RWPE2 (cell line): ENCODE data around the gene MTG2.

Source experiments
- ATAC-seq: fragments of 200-7000 bp; cut with Tn5 transposase; 3 replicates; pipeline ENCODE4 v1.9.1; 2021; ENCODE audit warnings: low read depth
- DNase-seq: peaks from one replicate; pipeline ENCODE4 v3.0.0-alpha.2; 2020; ENCODE audit warnings: low spot score
- H3K27ac ChIP-seq: fragments of 450-650 bp; 2 replicates; pipeline ENCODE4 v1.5.1; 2017; ENCODE audit warnings: mild to moderate bottlenecking; ENCODE audit not compliant: poor library complexity, severe bottlenecking
- H3K27me3 ChIP-seq: fragments of 250-450 bp; sonication (Bioruptor Pico); 2 replicates; pipeline ENCODE4 v1.5.1; 2021; ENCODE audit warnings: mild to moderate bottlenecking, moderate library complexity; ENCODE audit not compliant: insufficient read depth, poor library complexity, severe bottlenecking
- H3K36me3 ChIP-seq: fragments of 250-450 bp; sonication (Bioruptor Pico); 2 replicates; pipeline ENCODE4 v1.5.1; 2020; ENCODE audit warnings: low read depth, mild to moderate bottlenecking, moderate library complexity
- H3K4me1 ChIP-seq: fragments of 250-450 bp; sonication (Bioruptor Pico); 2 replicates; pipeline ENCODE4 v1.5.1; 2021; ENCODE audit warnings: mild to moderate bottlenecking, moderate library complexity; ENCODE audit not compliant: insufficient read depth, poor library complexity, severe bottlenecking
- H3K4me3 ChIP-seq: fragments of 250-450 bp; sonication (Bioruptor Pico); 2 replicates; pipeline ENCODE4 v1.5.1; 2021; ENCODE audit warnings: mild to moderate bottlenecking, moderate library complexity; ENCODE audit not compliant: severe bottlenecking
- H3K9me3 ChIP-seq: fragments of 250-450 bp; sonication (Bioruptor Pico); 2 replicates; pipeline ENCODE4 v1.5.1; 2021; ENCODE audit warnings: mild to moderate bottlenecking, moderate library complexity; ENCODE audit not compliant: severe bottlenecking
- TF ChIP-seq, protein P1 (sequence below): fragments of 450-650 bp; IDR thresholded peaks from one replicate; pipeline ENCODE4 v1.5.1; 2017; ENCODE audit warnings: mild to moderate bottlenecking, moderate library complexity; ENCODE audit not compliant: poor library complexity, severe bottlenecking

The MTG2 gene

DNA sequence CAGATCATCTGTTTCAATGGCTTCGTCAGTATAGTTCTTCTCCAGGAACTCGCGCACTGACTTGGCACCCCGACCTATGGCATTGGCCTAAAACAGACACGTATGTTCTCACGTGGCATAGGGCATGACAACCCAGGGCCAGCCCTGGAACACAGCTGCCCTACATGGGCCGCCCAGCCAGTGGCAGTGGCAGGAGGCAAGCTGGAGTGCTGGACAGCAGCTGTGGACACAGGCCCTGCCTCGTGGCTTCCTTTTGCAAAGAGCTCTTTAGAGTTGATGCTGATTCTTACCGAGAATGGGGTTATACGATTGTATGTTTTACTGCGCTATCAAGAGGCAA lies 44.7 kb upstream of the MTG2 start:
- no peaks in the 10 kb centered on the region for H3K9me3 ChIP-seq
- no peak overlapping the region for H3K27ac ChIP-seq
- H3K36me3 ChIP-seq, result peaks cover 84% of the 10 kb centered on the region
- TF ChIP-seq, protein P1, sequence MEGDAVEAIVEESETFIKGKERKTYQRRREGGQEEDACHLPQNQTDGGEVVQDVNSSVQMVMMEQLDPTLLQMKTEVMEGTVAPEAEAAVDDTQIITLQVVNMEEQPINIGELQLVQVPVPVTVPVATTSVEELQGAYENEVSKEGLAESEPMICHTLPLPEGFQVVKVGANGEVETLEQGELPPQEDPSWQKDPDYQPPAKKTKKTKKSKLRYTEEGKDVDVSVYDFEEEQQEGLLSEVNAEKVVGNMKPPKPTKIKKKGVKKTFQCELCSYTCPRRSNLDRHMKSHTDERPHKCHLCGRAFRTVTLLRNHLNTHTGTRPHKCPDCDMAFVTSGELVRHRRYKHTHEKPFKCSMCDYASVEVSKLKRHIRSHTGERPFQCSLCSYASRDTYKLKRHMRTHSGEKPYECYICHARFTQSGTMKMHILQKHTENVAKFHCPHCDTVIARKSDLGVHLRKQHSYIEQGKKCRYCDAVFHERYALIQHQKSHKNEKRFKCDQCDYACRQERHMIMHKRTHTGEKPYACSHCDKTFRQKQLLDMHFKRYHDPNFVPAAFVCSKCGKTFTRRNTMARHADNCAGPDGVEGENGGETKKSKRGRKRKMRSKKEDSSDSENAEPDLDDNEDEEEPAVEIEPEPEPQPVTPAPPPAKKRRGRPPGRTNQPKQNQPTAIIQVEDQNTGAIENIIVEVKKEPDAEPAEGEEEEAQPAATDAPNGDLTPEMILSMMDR, result no peak
- no peak for ATAC-seq
- H3K4me3 ChIP-seq, result no peak overlapping the region
- peaks cover 5% of the 10 kb centered on the region for H3K4me1 ChIP-seq
- no peaks in the 10 kb centered on the region for H3K27me3 ChIP-seq
- DNase-seq, result no peak

DNA sequence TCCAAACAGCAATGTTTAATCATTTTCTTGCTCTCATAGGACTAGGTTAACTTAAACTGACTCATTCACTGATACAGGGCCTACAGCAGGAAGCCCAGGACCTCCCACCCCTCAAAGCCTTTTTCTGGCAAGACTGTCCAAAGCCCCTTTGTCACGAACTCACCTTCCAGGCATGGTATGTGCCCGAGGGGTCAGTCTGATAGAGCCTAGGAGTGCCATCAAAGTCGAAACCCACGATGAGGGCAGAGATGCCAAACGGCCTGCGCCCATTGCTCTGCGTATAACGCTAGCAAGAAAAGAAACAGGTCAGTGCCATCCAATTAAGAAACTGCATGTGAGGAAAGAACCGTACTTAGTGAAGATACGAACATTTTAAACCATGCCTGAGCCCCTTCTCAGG lies 43.9 kb upstream of the MTG2 start:
- no peak for DNase-seq
- H3K27ac ChIP-seq, result no peak overlapping the region
- H3K4me1 ChIP-seq, result peaks cover 5% of the 10 kb centered on the region
- no peak for ATAC-seq
- H3K4me3 ChIP-seq, result no peak overlapping the region
- TF ChIP-seq, protein P1, result no peak
- H3K9me3 ChIP-seq, result no peaks in the 10 kb centered on the region
- H3K27me3 ChIP-seq, result no peaks in the 10 kb centered on the region
- H3K36me3 ChIP-seq, result peaks cover 76% of the 10 kb centered on the region

DNA sequence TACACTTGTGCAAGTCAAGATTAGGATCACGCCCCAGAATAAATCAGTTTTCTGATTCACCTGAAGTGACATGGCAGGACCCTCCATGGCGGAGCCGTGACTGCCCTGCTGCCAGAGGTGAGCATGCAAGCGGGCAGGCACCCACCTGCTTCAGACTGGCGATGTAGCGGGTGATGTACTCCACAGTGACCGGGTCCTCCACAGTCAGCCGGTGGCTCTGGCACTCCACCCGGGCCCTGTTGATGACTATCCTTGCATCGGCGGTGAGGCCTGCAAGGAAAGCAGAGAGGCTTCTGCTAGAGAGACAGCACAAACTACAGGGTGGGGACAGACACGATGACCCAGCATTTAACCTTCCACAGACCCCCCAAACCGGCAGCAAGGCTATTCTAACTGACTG lies 43.2 kb upstream of the MTG2 start:
- Histone ChIP-seq H3K9me3 (no peaks in the 10 kb centered on the region), H3K27ac (no peak overlapping the region), H3K27me3 (no peaks in the 10 kb centered on the region), H3K36me3 (peaks cover 73% of the 10 kb centered on the region), H3K4me1 (peaks cover 7% of the 10 kb centered on the region), H3K4me3 (no peak overlapping the region)
- ATAC-seq, result no peak
- TF ChIP-seq, protein P1, result no peak
- DNase-seq, result peak; percentile 85

DNA sequence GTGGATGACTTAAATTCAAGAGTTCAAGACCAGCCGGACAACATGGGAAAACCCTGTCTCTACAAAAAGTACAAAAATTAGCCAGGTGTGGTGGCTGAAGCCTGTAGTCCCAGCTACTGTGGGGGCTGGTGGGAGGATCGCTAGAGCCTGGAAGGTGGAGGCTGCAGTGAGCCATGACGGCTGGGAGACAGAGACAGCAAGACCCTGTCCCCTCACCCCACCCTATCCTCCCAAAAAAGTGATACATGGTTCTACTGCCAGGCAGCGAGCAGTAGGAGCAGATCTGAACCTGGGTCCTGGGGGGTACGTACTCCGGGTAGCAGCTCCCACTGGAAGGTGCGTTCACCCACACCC lies 41.8 kb upstream of the MTG2 start:
- no peaks in the 10 kb centered on the region for H3K9me3 ChIP-seq
- TF ChIP-seq, protein P1, result no peak
- no peaks in the 10 kb centered on the region for H3K27me3 ChIP-seq
- no peak for DNase-seq
- H3K27ac ChIP-seq, result peak overlapping the region; percentile 76
- no peak for ATAC-seq
- H3K4me1 ChIP-seq, result peaks cover 14% of the 10 kb centered on the region
- H3K4me3 ChIP-seq, result no peak overlapping the region
- peaks cover 70% of the 10 kb centered on the region for H3K36me3 ChIP-seq

DNA sequence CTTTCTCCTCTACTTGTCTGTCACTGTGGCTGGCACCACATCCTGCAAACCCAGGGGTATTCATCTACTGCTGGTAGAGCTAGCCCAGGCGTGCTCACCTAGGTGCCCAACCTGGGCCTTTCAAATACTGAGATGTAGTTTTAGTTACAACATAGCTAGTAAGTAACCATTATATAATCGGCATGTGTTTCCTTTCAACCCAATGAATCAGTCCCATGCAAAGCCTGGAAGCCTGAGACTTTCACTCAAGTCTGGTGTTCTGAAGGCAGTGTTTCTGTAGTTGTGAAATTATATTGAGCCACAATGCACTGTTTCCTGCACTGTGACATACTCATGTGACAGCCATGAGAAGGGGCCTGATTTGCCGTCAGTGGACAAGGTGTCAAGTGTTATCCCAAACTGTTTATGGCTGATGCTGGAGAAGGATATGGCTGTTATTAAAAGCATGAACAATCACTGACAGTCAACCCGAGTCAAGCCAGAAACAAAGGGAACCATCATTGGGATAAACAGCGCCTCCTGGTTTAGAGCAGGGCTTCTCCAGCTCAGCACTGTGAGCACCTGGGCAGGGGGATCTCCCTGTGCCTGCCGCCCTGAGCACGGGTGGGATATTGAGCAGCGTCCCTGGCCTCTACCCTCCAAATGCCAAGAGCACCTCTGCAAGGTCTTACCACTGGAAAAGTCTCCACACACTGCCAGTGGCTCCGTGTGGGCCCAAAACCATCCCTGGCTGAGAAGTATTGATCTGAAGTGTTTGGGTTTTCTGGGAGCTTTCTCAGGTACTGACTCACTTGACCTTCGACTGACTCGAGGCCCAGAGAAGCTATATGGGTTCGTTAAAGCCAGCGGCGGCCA lies 41.2 kb upstream of the MTG2 start:
- DNase-seq, result no peak
- H3K36me3 ChIP-seq, result peaks cover 64% of the 10 kb centered on the region

More for the DNA sequence above, 41.2 kb upstream of the MTG2 start:
- Histone ChIP-seq H3K4me1 (peaks cover 14% of the 10 kb centered on the region), H3K9me3 (no peaks in the 10 kb centered on the region), H3K27ac (peak overlapping the region; percentile 76), H3K27me3 (no peaks in the 10 kb centered on the region), H3K4me3 (peak overlapping the region; percentile 96)
- TF ChIP-seq, protein P1, result peak; percentile 69
- ATAC-seq, result peak; percentile 18
